GM21825 (cell line): ENCODE data around the gene COQ9.

Source experiments
- ATAC-seq: cut with Tn5 transposase; IDR thresholded peaks from one replicate; pipeline ENCODE4 v1.9.1; 2021; ENCODE audit warnings: mild to moderate bottlenecking, moderate library complexity; ENCODE audit not compliant: unreplicated experiment

COQ9 gene

GRCh38 chr16:57509231-57509923 lies 62.1 kb downstream of the COQ9 start:
- ATAC-seq = no peak

DNA sequence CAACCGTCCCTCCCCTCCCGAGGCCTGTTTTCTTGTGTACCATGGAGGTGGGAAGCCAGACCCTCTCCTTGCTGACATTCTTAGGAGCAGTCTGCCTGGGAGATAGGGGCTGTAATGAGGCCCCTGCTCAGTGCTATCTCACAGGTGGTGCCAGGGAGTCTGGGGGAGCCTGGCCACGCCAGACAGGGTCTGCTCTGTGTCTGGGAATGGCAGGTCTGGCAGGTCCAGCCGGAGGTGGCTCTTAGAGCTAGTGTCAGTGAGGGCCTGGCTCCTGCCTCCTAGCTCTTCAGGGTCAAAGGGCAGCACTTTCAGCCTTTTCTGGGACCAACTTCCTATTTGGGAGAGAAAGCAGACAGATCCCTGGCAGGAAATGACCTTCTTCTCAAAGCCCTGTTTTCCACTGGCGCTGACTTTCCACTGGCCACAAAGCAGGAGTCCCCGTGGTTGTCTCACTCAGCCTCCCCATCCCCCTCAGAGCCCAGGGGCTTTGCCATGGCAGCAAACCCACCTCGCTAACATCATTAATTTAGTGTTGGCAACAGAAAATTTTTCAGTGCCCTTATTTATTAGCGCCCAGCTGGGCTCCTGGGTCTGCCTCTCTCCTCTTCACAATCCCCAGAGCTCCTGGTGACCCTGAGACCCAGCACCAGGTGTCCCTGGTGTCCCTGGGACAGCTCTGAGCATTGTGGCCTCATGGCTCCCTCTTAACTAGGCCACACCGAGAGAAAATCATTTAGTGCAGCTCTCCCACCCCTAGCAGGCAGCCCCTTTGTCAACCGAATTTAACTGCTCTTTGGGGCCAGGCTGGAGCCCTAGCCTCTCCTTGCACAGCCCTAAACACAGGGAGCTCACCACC lies 63.0 kb downstream of the COQ9 start:
- ATAC-seq = no peak
